ENCODE data around the gene PYGB.

Gene PYGB

GRCh38 chr20:25336561-25337422 is 88.9 kb downstream of the PYGB start:
- no peak for FAIRE-seq
- no peak for DNase-seq (ENCODE audit: low spot score)

- FAIRE-seq: no peak
These were observed 90.5 kb downstream of the PYGB start for GRCh38 chr20:25338112-25339023.

GRCh38 chr20:25339608-25340007 is 91.7 kb downstream of the PYGB start:
- DNase-seq (ENCODE audit: low spot score) (no peak), FAIRE-seq (no peak)

More at GRCh38 chr20:25338112-25339023, 90.5 kb downstream of the PYGB start:
- DNase-seq (ENCODE audit: low spot score): no peak

GRCh38 chr20:25340380-25340779 is 92.5 kb downstream of the PYGB start:
- DNase-seq (ENCODE audit: low spot score): no peak
- peak; percentile 17 for FAIRE-seq

- peak; percentile 68 for DNase-seq (ENCODE audit: low spot score)
- FAIRE-seq: no peak
These were observed 94.1 kb downstream of the PYGB start for GRCh38 chr20:25341716-25342680.

GRCh38 chr20:25344634-25345033 is 96.7 kb downstream of the PYGB start:
- FAIRE-seq: no peak
- DNase-seq (ENCODE audit: low spot score): no peak

GRCh38 chr20:25345721-25346120 is 97.8 kb downstream of the PYGB start:
- DNase-seq (ENCODE audit: low spot score): no peak
- FAIRE-seq: no peak

GRCh38 chr20:25346349-25346748 is 98.5 kb downstream of the PYGB start:
- DNase-seq (ENCODE audit: low spot score) (no peak), FAIRE-seq (no peak)

All from urothelium cell line (cell line).